ENCODE data around the gene ESR1.
A peak's percentile ranks its signal among the peaks of the same experiment; 100 is the strongest.
"Not testable (repeated sequence)": the region's sequence is repeated elsewhere in the genome, so short reads cannot be mapped to it uniquely, and the experiment has no call there.

The ESR1 gene

DNA sequence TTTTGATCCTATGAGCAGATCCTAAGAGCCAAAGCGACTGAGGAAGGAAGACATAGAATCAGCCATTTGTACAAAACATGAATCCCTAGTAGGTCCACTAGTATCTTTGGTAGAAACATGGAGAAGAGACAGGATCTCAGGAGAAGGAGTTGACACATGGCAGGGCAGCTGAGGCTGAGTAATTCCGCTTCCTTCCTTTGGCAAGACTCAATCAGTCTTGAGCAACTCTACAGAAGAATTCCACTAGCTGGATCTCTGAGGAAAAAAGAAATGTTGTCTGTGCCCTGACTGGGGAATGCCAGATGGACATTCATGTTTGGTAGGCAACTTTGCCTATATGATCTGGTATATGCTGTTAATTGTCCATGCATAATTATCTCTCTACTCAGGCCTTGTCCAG, 35.3 kb downstream of the ESR1 start:
- no peak overlapping the region for H3K4me3 ChIP-seq (ENCODE audit: low read length)
- no peak for DNase-seq (ENCODE audit: low read depth)
- TF ChIP-seq, protein P1, sequence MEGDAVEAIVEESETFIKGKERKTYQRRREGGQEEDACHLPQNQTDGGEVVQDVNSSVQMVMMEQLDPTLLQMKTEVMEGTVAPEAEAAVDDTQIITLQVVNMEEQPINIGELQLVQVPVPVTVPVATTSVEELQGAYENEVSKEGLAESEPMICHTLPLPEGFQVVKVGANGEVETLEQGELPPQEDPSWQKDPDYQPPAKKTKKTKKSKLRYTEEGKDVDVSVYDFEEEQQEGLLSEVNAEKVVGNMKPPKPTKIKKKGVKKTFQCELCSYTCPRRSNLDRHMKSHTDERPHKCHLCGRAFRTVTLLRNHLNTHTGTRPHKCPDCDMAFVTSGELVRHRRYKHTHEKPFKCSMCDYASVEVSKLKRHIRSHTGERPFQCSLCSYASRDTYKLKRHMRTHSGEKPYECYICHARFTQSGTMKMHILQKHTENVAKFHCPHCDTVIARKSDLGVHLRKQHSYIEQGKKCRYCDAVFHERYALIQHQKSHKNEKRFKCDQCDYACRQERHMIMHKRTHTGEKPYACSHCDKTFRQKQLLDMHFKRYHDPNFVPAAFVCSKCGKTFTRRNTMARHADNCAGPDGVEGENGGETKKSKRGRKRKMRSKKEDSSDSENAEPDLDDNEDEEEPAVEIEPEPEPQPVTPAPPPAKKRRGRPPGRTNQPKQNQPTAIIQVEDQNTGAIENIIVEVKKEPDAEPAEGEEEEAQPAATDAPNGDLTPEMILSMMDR (conservative IDR thresholded peaks at IDR 0.05; ENCODE audit: low read depth, low read length) = no peak

DNA sequence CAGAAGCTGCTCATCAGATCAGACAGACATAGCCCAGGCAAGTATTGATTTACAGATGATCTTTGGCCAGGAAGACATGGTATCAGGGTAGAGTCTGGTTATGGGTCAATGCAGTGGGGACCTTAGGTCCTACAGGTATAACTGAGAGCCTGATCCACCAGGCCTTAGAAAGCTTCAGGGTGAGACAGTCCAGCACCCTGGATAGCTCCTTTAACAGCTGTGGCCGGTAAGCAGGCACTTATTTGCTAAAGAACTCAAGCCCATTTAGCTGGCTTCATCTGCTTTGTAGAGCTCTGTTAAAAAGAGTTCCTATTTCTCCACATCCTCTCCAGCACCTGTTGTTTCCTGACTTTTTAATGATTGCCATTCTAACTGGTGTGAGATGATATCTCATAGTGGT, 39.6 kb downstream of the ESR1 start:
- TF ChIP-seq, protein P1 (conservative IDR thresholded peaks at IDR 0.05; ENCODE audit: low read depth, low read length) = no peak
- H3K4me3 ChIP-seq (ENCODE audit: low read length) = no peak overlapping the region
- DNase-seq (ENCODE audit: low read depth) = peak; percentile 12

DNA sequence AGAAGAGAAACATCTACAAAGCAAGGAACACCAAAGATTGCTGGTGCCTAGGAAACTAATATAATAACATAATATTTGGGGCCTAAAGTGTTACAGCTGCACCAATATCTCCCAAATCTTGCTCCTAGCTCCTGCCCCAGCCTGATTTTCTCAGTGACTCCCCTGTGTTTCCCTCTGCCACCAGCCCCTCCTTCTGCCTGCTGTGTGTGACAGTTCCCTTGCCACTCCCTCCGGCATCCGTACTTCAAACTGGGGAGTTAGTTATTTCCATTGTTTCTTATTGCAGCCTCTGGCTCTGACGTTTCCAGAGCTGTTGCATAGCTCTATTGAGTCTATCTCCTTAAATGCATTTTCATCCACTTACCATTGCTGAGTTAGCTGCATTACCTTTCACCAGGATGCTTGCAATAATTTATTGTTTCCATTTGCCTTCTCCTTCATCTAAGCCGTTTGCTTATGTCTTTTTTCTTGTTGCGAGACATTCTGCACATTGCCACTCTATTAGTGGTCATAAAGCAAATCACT, 43.1 kb downstream of the ESR1 start:
- TF ChIP-seq, protein P1 (conservative IDR thresholded peaks at IDR 0.05; ENCODE audit: low read depth, low read length) = no peak
- no peak overlapping the region for H3K4me3 ChIP-seq (ENCODE audit: low read length)
- no peak for DNase-seq (ENCODE audit: low read depth)

DNA sequence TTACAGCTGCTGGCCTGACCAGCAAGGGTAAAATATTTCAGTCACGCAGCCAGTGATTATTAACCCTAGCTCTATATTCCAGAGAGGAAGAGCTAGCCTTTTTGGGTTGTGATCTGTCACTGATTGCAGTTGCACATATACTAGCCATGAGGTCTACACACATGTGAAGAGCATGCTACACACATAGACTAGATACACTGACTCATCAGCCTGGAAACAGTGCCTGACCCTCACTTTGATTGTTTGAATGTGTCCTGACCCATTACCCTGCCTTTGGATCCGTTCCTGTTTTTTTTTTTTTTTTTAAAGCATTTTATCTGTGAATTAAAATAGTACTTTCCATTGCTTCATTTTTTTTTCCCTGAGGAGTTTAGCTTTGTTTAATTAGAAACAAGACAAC, 50.8 kb downstream of the ESR1 start:
- DNase-seq (ENCODE audit: low read depth) = no peak
- TF ChIP-seq, protein P1 (conservative IDR thresholded peaks at IDR 0.05; ENCODE audit: low read depth, low read length) = no peak

DNA sequence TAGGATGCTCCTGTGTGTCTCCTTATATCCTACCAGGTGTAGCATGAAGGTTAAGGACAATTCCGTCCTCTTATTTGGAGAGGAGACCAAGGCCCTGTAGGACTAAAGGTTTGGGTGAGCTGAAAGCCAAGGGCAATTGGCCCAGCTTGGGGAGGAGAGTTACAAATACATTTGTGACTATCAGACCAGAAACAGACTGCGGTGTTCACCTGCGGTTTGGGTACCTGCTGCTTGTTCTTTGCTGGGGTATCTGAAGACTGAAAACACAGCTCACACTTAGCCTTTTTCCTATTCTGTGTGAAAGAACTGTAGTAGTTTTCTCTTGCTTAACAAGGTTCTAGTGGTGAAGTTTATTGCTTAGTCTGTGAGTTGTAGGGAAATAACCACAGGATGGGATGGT, 55.0 kb downstream of the ESR1 start:
- H3K4me3 ChIP-seq (ENCODE audit: low read length) = no peak overlapping the region
- TF ChIP-seq, protein P1 (conservative IDR thresholded peaks at IDR 0.05; ENCODE audit: low read depth, low read length) = no peak
- DNase-seq (ENCODE audit: low read depth) = no peak

More for the DNA sequence above, 50.8 kb downstream of the ESR1 start:
- no peak overlapping the region for H3K4me3 ChIP-seq (ENCODE audit: low read length)

DNA sequence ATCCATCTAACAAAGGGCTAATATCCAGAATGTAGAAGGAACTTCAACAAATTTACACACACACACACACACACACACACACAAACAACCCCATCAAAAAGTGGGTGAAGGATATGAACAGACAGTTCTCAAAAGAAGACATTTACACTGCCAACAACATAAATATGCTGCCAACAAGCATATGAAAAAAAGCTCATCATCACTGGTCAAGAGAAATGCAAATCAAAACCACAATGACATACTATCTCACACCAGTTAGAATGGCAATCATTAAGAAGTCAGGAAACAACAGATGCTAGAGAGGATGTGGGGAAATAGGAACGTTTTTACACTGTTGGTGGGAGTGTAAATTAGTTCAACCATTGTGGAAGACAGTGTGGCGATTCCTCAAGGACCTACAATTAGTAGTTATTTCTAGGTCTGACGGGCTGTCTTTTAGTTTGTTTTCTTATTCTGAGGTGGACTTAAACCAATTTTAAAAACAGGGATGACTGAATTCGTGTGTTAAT, 59.9 kb downstream of the ESR1 start:
- H3K4me3 ChIP-seq (ENCODE audit: low read length); DNase-seq (ENCODE audit: low read depth): not testable (repeated sequence)

DNA sequence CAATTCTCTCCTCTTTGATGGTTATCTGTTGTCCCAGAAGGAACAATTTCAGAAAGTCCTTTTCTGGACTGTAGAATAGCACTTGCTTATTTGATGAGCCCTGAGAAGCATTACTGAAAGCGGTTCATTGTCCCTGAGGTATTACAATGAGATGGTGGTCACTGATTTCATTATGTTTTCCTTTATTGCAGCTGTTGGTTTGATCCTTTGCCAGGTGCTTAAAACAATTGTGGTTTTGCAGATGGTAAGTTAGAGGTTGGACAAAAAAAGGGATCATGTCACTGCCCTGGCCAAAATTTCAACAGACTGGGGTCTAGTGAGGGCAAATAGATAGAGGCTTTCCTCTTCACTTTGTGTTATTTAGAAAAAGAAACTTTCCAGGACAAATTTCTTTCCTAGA, 61.9 kb downstream of the ESR1 start:
- no peak overlapping the region for H3K4me3 ChIP-seq (ENCODE audit: low read length)
- DNase-seq (ENCODE audit: low read depth) = no peak
- TF ChIP-seq, protein P1 (conservative IDR thresholded peaks at IDR 0.05; ENCODE audit: low read depth, low read length) = no peak
